NCI-H345 (cell line): ENCODE measurements around the gene FAM156A.
"Not testable (repeated sequence)": the region's sequence is repeated elsewhere in the genome, so short reads cannot be mapped to it uniquely, and the experiment has no call there.

Experiments
- DNase-seq: peaks from one replicate; lab custom pipeline; 2025; lab: John Stamatoyannopoulos, UW

Gene FAM156A

GRCh38 chrX:52905531-52905930 lies 52.8 kb downstream of the FAM156A start:
- not testable (repeated sequence) for DNase-seq
